Activated CD8-positive, alpha-beta memory T cell treated with anti-CD3 and anti-CD28 coated beads for 1 hour (primary cell): ENCODE data around the gene ZNF292.
"Not testable (repeated sequence)": the region's sequence is repeated elsewhere in the genome, so short reads cannot be mapped to it uniquely, and the experiment has no call there.

Source experiments
- DNase-seq, 2 donors: peaks; one replicate each; pipeline ENCODE4 v3.0.0-alpha.2; 2020; ENCODE audit warnings: low read depth in 1 of 2; ENCODE audit errors: extremely low read depth in 1 of 2

ZNF292 gene

GRCh38 chr6:87212596-87212995 lies 57.2 kb downstream of the ZNF292 start:
- DNase-seq = no peak

- DNase-seq = no peak
These were observed 58.0 kb downstream of the ZNF292 start for GRCh38 chr6:87213364-87213763.

- DNase-seq = no peak
These were observed 59.5 kb downstream of the ZNF292 start for GRCh38 chr6:87214831-87215230.

GRCh38 chr6:87220997-87221396 lies 65.6 kb downstream of the ZNF292 start:
- no peak for DNase-seq

GRCh38 chr6:87222676-87223075 lies 67.3 kb downstream of the ZNF292 start:
- DNase-seq = no peak

- no peak for DNase-seq
These were observed 69.6 kb downstream of the ZNF292 start for GRCh38 chr6:87224971-87225370.

- no peak for DNase-seq
These were observed 70.1 kb downstream of the ZNF292 start for GRCh38 chr6:87225511-87225910.

- no peak for DNase-seq
These were observed 70.6 kb downstream of the ZNF292 start for GRCh38 chr6:87225937-87226336.

GRCh38 chr6:87230801-87231200 lies 75.4 kb downstream of the ZNF292 start:
- DNase-seq = no peak

- no peak for DNase-seq
These were observed 82.4 kb downstream of the ZNF292 start for GRCh38 chr6:87237804-87238203.

GRCh38 chr6:87239098-87239635 lies 83.8 kb downstream of the ZNF292 start:
- DNase-seq = not testable (repeated sequence)

- no peak for DNase-seq
These were observed 85.9 kb downstream of the ZNF292 start for GRCh38 chr6:87241304-87241703.

- no peak for DNase-seq
These were observed 86.9 kb downstream of the ZNF292 start for GRCh38 chr6:87242311-87242710.

GRCh38 chr6:87243812-87244211 lies 88.4 kb downstream of the ZNF292 start:
- no peak for DNase-seq

- no peak for DNase-seq
These were observed 89.0 kb downstream of the ZNF292 start for GRCh38 chr6:87244380-87244779.

- no peak for DNase-seq
These were observed 94.7 kb downstream of the ZNF292 start for GRCh38 chr6:87250019-87250418.

GRCh38 chr6:87251225-87251624 lies 95.9 kb downstream of the ZNF292 start:
- no peak for DNase-seq

GRCh38 chr6:87251725-87252124 lies 96.4 kb downstream of the ZNF292 start:
- DNase-seq = no peak

GRCh38 chr6:87257046-87257445 lies 101.7 kb downstream of the ZNF292 start:
- no peak for DNase-seq

GRCh38 chr6:87257565-87257964 lies 102.2 kb downstream of the ZNF292 start:
- no peak for DNase-seq

GRCh38 chr6:87257975-87258374 lies 102.6 kb downstream of the ZNF292 start:
- no peak for DNase-seq

GRCh38 chr6:87259791-87260190 lies 104.4 kb downstream of the ZNF292 start:
- DNase-seq = no peak

GRCh38 chr6:87261534-87261933 lies 106.2 kb downstream of the ZNF292 start:
- DNase-seq = no peak
